IMR-90 (cell line): Measurements from ENCODE around the gene CEP126.

Experiments
- CEBPB ChIP-seq: IDR thresholded peaks from 2 replicates; pipeline ENCODE4 v1.6.1; 2012; ENCODE audit warnings: low read depth, low read length, improper control_type of control experiment
- CTCF ChIP-seq: conservative IDR thresholded peaks from 2 replicates; pipeline ENCODE4 v1.5.1; 2012; ENCODE audit warnings: mild to moderate bottlenecking, low read depth, low read length, improper control_type of control experiment
- RAD21 ChIP-seq: IDR thresholded peaks from 2 replicates; pipeline ENCODE4 v1.6.1; 2012; ENCODE audit warnings: low read length, improper control_type of control experiment

- TF ChIP-seq CTCF (no peak), CEBPB (no peak), RAD21 (no peak)
These were observed 30.1 kb downstream of the CEP126 start for GRCh38 chr11:101944923-101945322.
